ENCODE results near the gene ST3GAL3.
A peak's percentile ranks its signal among the peaks of the same experiment; 100 is the strongest.

The ST3GAL3 gene

GRCh38 chr1:43688594-43689000 lies 18.7 kb upstream of the ST3GAL3 start:
- DNase-seq (ENCODE audit: low read depth, low spot score): no peak
- Histone ChIP-seq H3K27ac (no peak overlapping the region), H3K36me3 (ENCODE audit: insufficient read depth, low read length) (peaks cover 93% of the 10 kb centered on the region)

GRCh38 chr1:43689289-43689688 lies 18.0 kb upstream of the ST3GAL3 start:
- H3K4me3 ChIP-seq: no peak overlapping the region
- peaks cover 95% of the 10 kb centered on the region for H3K36me3 ChIP-seq (ENCODE audit: insufficient read depth, low read length)
- DNase-seq (ENCODE audit: low read depth, low spot score): no peak
- no peak for TF ChIP-seq POLR2AphosphoS5 (IDR thresholded peaks at IDR 0.05; ENCODE audit: borderline replicate concordance, low read depth, low read length)
- TF ChIP-seq EZH2 (IDR thresholded peaks at IDR 0.05): no peak
- TF ChIP-seq FOXP2 (optimal IDR thresholded peaks at IDR 0.05; ENCODE audit: control extremely low read depth, extremely low read length, insufficient read depth): no peak
- H3K9me3 ChIP-seq (ENCODE audit: low read depth, low read length): no peaks in the 10 kb centered on the region
- no peak overlapping the region for H3K9ac ChIP-seq (ENCODE audit: insufficient read length)
- H3K27ac ChIP-seq: no peak overlapping the region

More at GRCh38 chr1:43688594-43689000, 18.7 kb upstream of the ST3GAL3 start:
- Histone ChIP-seq H3K4me3 (no peak overlapping the region), H3K9ac (ENCODE audit: insufficient read length) (no peak overlapping the region), H3K9me3 (ENCODE audit: low read depth, low read length) (no peaks in the 10 kb centered on the region)
- TF ChIP-seq EZH2 (IDR thresholded peaks at IDR 0.05) (no peak), FOXP2 (optimal IDR thresholded peaks at IDR 0.05; ENCODE audit: control extremely low read depth, extremely low read length, insufficient read depth) (no peak), POLR2AphosphoS5 (IDR thresholded peaks at IDR 0.05; ENCODE audit: borderline replicate concordance, low read depth, low read length) (no peak)

- Histone ChIP-seq H3K36me3 (ENCODE audit: insufficient read depth, low read length) (peaks cover 100% of the 10 kb centered on the region), H3K9ac (ENCODE audit: insufficient read length) (no peak overlapping the region), H3K4me3 (no peak overlapping the region), H3K27ac (no peak overlapping the region), H3K9me3 (ENCODE audit: low read depth, low read length) (no peaks in the 10 kb centered on the region)
- TF ChIP-seq FOXP2 (optimal IDR thresholded peaks at IDR 0.05; ENCODE audit: control extremely low read depth, extremely low read length, insufficient read depth) (no peak), POLR2AphosphoS5 (IDR thresholded peaks at IDR 0.05; ENCODE audit: borderline replicate concordance, low read depth, low read length) (no peak), EZH2 (IDR thresholded peaks at IDR 0.05) (no peak)
- no peak for DNase-seq (ENCODE audit: low read depth, low spot score)
Observed at GRCh38 chr1:43691871-43692815, 15.2 kb upstream of the ST3GAL3 start.

- no peak for TF ChIP-seq FOXP2 (optimal IDR thresholded peaks at IDR 0.05; ENCODE audit: control extremely low read depth, extremely low read length, insufficient read depth)
- no peak for TF ChIP-seq EZH2 (IDR thresholded peaks at IDR 0.05)
- no peak for TF ChIP-seq POLR2AphosphoS5 (IDR thresholded peaks at IDR 0.05; ENCODE audit: borderline replicate concordance, low read depth, low read length)
- Histone ChIP-seq H3K27ac (no peak overlapping the region), H3K9me3 (ENCODE audit: low read depth, low read length) (no peaks in the 10 kb centered on the region), H3K9ac (ENCODE audit: insufficient read length) (no peak overlapping the region), H3K4me3 (no peak overlapping the region), H3K36me3 (ENCODE audit: insufficient read depth, low read length) (peaks cover 100% of the 10 kb centered on the region)
- DNase-seq (ENCODE audit: low read depth, low spot score): no peak
Observed at GRCh38 chr1:43693371-43693770, 14.0 kb upstream of the ST3GAL3 start.

GRCh38 chr1:43699281-43699680 lies 8.1 kb upstream of the ST3GAL3 start:
- TF ChIP-seq EZH2 (IDR thresholded peaks at IDR 0.05): no peak
- TF ChIP-seq FOXP2 (optimal IDR thresholded peaks at IDR 0.05; ENCODE audit: control extremely low read depth, extremely low read length, insufficient read depth): no peak
- TF ChIP-seq POLR2AphosphoS5 (IDR thresholded peaks at IDR 0.05; ENCODE audit: borderline replicate concordance, low read depth, low read length): no peak
- Histone ChIP-seq H3K9ac (ENCODE audit: insufficient read length) (no peak overlapping the region), H3K4me3 (no peak overlapping the region), H3K9me3 (ENCODE audit: low read depth, low read length) (no peaks in the 10 kb centered on the region), H3K27ac (no peak overlapping the region), H3K36me3 (ENCODE audit: insufficient read depth, low read length) (peaks cover 92% of the 10 kb centered on the region)
- no peak for DNase-seq (ENCODE audit: low read depth, low spot score)

- peaks cover 55% of the 10 kb centered on the region for H3K36me3 ChIP-seq (ENCODE audit: insufficient read depth, low read length)
- H3K9ac ChIP-seq (ENCODE audit: insufficient read length): no peak overlapping the region
- H3K27ac ChIP-seq: peak overlapping the region; percentile 42; the same call in 1 of the 2 replicates
- DNase-seq (ENCODE audit: low read depth, low spot score): no peak
- H3K4me3 ChIP-seq: no peak overlapping the region
- TF ChIP-seq POLR2AphosphoS5 (IDR thresholded peaks at IDR 0.05; ENCODE audit: borderline replicate concordance, low read depth, low read length) (no peak), EZH2 (IDR thresholded peaks at IDR 0.05) (no peak), FOXP2 (optimal IDR thresholded peaks at IDR 0.05; ENCODE audit: control extremely low read depth, extremely low read length, insufficient read depth) (no peak)
- no peaks in the 10 kb centered on the region for H3K9me3 ChIP-seq (ENCODE audit: low read depth, low read length)
Observed at GRCh38 chr1:43703836-43704235, 3.5 kb upstream of the ST3GAL3 start.

GRCh38 chr1:43704838-43705237 lies 2.5 kb upstream of the ST3GAL3 start:
- no peak overlapping the region for H3K27ac ChIP-seq
- H3K4me3 ChIP-seq: no peak overlapping the region
- no peak for TF ChIP-seq EZH2 (IDR thresholded peaks at IDR 0.05)
- no peak for TF ChIP-seq FOXP2 (optimal IDR thresholded peaks at IDR 0.05; ENCODE audit: control extremely low read depth, extremely low read length, insufficient read depth)
- no peak for TF ChIP-seq POLR2AphosphoS5 (IDR thresholded peaks at IDR 0.05; ENCODE audit: borderline replicate concordance, low read depth, low read length)
- H3K9ac ChIP-seq (ENCODE audit: insufficient read length): no peak overlapping the region
- H3K9me3 ChIP-seq (ENCODE audit: low read depth, low read length): no peaks in the 10 kb centered on the region
- peaks cover 57% of the 10 kb centered on the region for H3K36me3 ChIP-seq (ENCODE audit: insufficient read depth, low read length)
- no peak for DNase-seq (ENCODE audit: low read depth, low spot score)

GRCh38 chr1:43705334-43705733 lies 2.0 kb upstream of the ST3GAL3 start:
- DNase-seq (ENCODE audit: low read depth, low spot score): no peak
- Histone ChIP-seq H3K9me3 (ENCODE audit: low read depth, low read length) (no peaks in the 10 kb centered on the region), H3K9ac (ENCODE audit: insufficient read length) (no peak overlapping the region), H3K36me3 (ENCODE audit: insufficient read depth, low read length) (peaks cover 56% of the 10 kb centered on the region), H3K27ac (peak overlapping the region; percentile 72), H3K4me3 (0 out of 2 replicates have a peak overlapping the region, but pooled peaks have one; percentile 95)
- TF ChIP-seq POLR2AphosphoS5 (IDR thresholded peaks at IDR 0.05; ENCODE audit: borderline replicate concordance, low read depth, low read length) (no peak), FOXP2 (optimal IDR thresholded peaks at IDR 0.05; ENCODE audit: control extremely low read depth, extremely low read length, insufficient read depth) (no peak), EZH2 (IDR thresholded peaks at IDR 0.05) (no peak)
